Caco-2 (cell line): ENCODE data around the gene IDI1. TPM values are rescaled to one million over a fixed set of nuclear protein-coding genes. Genes with fewer than 3 reads are reported as not detected.
A peak's percentile ranks its signal among the peaks of the same experiment; 100 is the strongest.

ENCODE experiments used
- BruUV-seq: library from RNA; stranded (reverse); fragments of 400-500 nt; replicated peaks from 2 replicates; lab custom pipeline; 2021; lab: Mats Ljungman, UMichigan
- CTCF ChIA-PET: fragments of 300-600 bp; sonication (Branson Sonifier 250); formaldehyde crosslinking; loops from one replicate; lab custom pipeline; 2022; ENCODE audit warnings: antibody characterized with exemption; lab: Charles Lee
- POLR2A ChIA-PET: fragments of 300-600 bp; sonication (Branson Sonifier 250); formaldehyde crosslinking; loops from one replicate; lab custom pipeline; 2022; ENCODE audit warnings: antibody characterized with exemption; lab: Charles Lee
- DNase-seq, 2 experiments: peaks; one replicate each; pipeline versions ENCODE4 v3.0.0 to v3.0.0-alpha.2; 2020 to 2022
- H3K27me3 ChIP-seq: replicated peaks from 2 replicates; pipeline ENCODE4 v1.6.0; 2011; ENCODE audit warnings: low read length; ENCODE audit not compliant: control insufficient read depth, insufficient read depth
- H3K36me3 ChIP-seq: 2 replicates; pipeline ENCODE4 v1.5.1; 2011; ENCODE audit warnings: low read length; ENCODE audit not compliant: control insufficient read depth, insufficient read depth
- H3K4me1 ChIP-seq: fragments of 250-450 bp; sonication (Bioruptor Pico); 2 replicates; pipeline ENCODE4 v1.5.1; 2020; ENCODE audit warnings: mild to moderate bottlenecking
- H3K4me3 ChIP-seq: 2 replicates; pipeline ENCODE4 v1.5.1; 2011; ENCODE audit warnings: low read depth, mild to moderate bottlenecking, control low read depth, low read length
- H3K9me3 ChIP-seq: fragments of 250-450 bp; sonication (Bioruptor Pico); 2 replicates; pipeline ENCODE4 v1.5.1; 2020; ENCODE audit warnings: mild to moderate bottlenecking, moderate library complexity
- H3K27ac Mint-ChIP-seq: one replicate; pipeline ENCODE4 v1.8.0; 2022; ENCODE audit warnings: mixed read lengths; ENCODE audit not compliant: unreplicated experiment
- H3K27me3 Mint-ChIP-seq: one replicate; pipeline ENCODE4 v1.8.0; 2022; ENCODE audit warnings: mixed read lengths; ENCODE audit not compliant: insufficient read depth, unreplicated experiment
- H3K36me3 Mint-ChIP-seq: one replicate; pipeline ENCODE4 v1.8.0; 2022; ENCODE audit warnings: mild to moderate bottlenecking, mixed read lengths; ENCODE audit not compliant: insufficient read depth, unreplicated experiment
- H3K4me1 Mint-ChIP-seq: one replicate; pipeline ENCODE4 v1.8.0; 2022; ENCODE audit warnings: low read depth, mixed read lengths; ENCODE audit not compliant: unreplicated experiment
- H3K4me3 Mint-ChIP-seq: one replicate; pipeline ENCODE4 v1.8.0; 2022; ENCODE audit warnings: mild to moderate bottlenecking, moderate library complexity, mixed read lengths; ENCODE audit not compliant: unreplicated experiment
- H3K9me3 Mint-ChIP-seq: one replicate; pipeline ENCODE4 v1.8.0; 2022; ENCODE audit warnings: mixed read lengths; ENCODE audit not compliant: unreplicated experiment
- intact Hi-C: fragments of 100-400 bp; cut with micrococcal nuclease; formaldehyde crosslinking; loops from one replicate; pipeline ENCODE4 v1.10.0; 2022; ENCODE audit not compliant: unreplicated experiment
- total RNA-seq: library from RNA; stranded (reverse); gene quantifications from 2 replicates; pipeline ENCODE4 v1.2.3, GENCODE V29; 2022
- TF ChIP-seq, protein P1 (sequence below), 2 experiments: fragments of 200-600 bp in 1 of 2; IDR thresholded peaks; 1 replicate in 1 of 2; 2 replicates in 1 of 2; pipeline versions ENCODE4 v1.5.1 to v1.8.0; 2011 to 2022; ENCODE audit warnings: antibody characterized with exemption in 1 of 2, control low read depth in 1 of 2, inconsistent platforms in 1 of 2, low read depth in 1 of 2, low read length in 1 of 2, mild to moderate bottlenecking in 1 of 2, moderate library complexity in 1 of 2; ENCODE audit not compliant: insufficient read depth in 1 of 2, severe bottlenecking in 1 of 2, unreplicated experiment in 1 of 2

IDI1 gene
- total RNA-seq, 1 experiment from 2014 or later, result 133 TPM

DNA sequence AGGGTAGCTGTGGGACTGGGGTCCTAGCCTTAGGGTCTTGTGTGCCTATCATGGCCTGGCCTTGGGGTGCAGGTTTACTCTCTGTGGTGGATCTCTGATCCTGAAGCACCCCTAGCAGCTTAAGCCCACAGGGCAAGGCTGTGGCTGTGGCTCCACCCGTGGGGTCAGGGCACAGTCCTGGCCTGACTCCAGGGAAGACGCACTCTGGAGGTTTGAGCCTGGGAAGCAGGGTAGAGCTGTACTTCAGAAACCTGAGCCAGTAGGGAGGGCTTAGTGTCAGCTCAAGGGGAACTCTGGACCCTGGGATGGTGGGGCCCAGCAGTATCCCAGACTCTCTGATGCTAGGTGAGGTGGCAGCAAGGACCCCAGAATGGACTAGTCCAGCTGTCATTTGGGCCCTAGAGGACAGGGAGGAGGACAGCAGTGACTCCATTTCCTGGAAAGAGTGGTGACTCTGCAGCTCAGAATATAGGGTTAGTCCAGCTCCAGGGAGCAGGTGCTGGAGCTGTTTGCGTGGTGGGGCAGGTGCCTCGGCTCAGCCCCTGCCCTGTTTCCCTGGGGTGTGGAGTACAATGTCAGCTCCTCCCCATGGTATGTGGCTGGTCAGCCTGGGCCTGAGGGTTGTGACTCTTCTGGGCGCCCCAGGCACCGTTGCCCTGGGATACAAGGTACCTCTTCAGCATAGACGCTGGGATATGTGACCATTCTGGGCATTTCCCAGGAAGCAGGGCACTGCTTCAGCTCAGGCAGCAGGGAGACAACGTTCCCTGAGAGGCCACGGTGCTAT lies 44.8 kb downstream of the IDI1 start:
- H3K4me1 ChIP-seq, result no peaks in the 10 kb centered on the region
- H3K9me3 Mint-ChIP-seq, result no peaks in the 10 kb centered on the region
- no peaks in the 10 kb centered on the region for H3K27me3 Mint-ChIP-seq
- peaks cover 21% of the 10 kb centered on the region for H3K36me3 ChIP-seq
- H3K27ac Mint-ChIP-seq, result no peak overlapping the region
- no peaks in the 10 kb centered on the region for H3K27me3 ChIP-seq
- H3K4me3 ChIP-seq, result no peak overlapping the region
- peaks cover 100% of the 10 kb centered on the region for H3K36me3 Mint-ChIP-seq
- TF ChIP-seq, protein P1, sequence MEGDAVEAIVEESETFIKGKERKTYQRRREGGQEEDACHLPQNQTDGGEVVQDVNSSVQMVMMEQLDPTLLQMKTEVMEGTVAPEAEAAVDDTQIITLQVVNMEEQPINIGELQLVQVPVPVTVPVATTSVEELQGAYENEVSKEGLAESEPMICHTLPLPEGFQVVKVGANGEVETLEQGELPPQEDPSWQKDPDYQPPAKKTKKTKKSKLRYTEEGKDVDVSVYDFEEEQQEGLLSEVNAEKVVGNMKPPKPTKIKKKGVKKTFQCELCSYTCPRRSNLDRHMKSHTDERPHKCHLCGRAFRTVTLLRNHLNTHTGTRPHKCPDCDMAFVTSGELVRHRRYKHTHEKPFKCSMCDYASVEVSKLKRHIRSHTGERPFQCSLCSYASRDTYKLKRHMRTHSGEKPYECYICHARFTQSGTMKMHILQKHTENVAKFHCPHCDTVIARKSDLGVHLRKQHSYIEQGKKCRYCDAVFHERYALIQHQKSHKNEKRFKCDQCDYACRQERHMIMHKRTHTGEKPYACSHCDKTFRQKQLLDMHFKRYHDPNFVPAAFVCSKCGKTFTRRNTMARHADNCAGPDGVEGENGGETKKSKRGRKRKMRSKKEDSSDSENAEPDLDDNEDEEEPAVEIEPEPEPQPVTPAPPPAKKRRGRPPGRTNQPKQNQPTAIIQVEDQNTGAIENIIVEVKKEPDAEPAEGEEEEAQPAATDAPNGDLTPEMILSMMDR (IDR thresholded peaks at IDR 0.05; ENCODE audit: insufficient read depth in 1 of 2, low read depth in 1 of 2, low read length in 1 of 2, severe bottlenecking in 1 of 2, unreplicated experiment in 1 of 2), result no peak
- H3K9me3 ChIP-seq, result no peaks in the 10 kb centered on the region
- intact Hi-C loops, result no loop called here
- ChIA-PET POLR2A (interaction anchor here (0.9 to 1.6 kb wide), 2 partner anchors 16 to 73 kb away, joined by 3 to 4 read pairs; partner anchors contain the start of genes GTPBP4 and LARP4B), CTCF (interaction anchor here (0.6 kb wide), 1 partner anchor 111 kb away, joined by 9 read pairs; no protein-coding TSS in a partner anchor)
- no peaks in the 10 kb centered on the region for H3K4me1 Mint-ChIP-seq
- no TSS peak for BruUV-seq
- H3K4me3 Mint-ChIP-seq, result no peak overlapping the region
- peak in 1 of 2 experiments; percentile 37 for DNase-seq

DNA sequence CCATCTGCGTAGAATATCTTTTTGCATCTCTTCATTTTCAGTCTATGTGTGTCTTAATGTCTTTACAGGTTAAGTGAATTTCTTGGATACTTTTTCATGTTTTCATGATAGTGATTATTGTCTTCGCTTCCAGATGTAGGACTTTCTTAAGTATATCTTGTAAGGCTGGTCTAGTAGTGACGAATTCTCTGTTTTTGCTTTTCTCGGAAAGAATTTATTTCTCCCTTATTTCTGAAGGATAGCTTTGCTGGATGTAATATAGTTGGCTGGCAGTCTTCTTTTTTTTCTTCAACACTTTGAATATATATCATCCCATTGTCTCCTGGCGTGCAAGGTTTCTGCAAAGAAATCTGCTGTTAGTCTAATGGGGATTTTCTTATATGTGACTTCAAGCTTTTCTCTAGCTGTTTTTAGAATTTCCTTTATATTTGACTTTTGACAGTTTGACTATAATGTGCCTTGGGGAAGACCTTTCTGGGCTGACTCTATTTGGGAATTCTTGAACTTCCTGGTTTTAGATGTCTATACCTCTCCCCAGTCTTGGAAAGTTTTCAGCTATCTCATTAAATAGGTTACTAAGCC lies 46.4 kb downstream of the IDI1 start:
- peaks cover 100% of the 10 kb centered on the region for H3K36me3 Mint-ChIP-seq
- DNase-seq, result no peak
- no peaks in the 10 kb centered on the region for H3K9me3 ChIP-seq
- no peak overlapping the region for H3K4me3 Mint-ChIP-seq
- BruUV-seq, result no TSS peak
- no peaks in the 10 kb centered on the region for H3K4me1 ChIP-seq
- no peaks in the 10 kb centered on the region for H3K4me1 Mint-ChIP-seq
- H3K4me3 ChIP-seq, result no peak overlapping the region
- H3K9me3 Mint-ChIP-seq, result no peaks in the 10 kb centered on the region
- TF ChIP-seq, protein P1 (IDR thresholded peaks at IDR 0.05; ENCODE audit: insufficient read depth in 1 of 2, low read depth in 1 of 2, low read length in 1 of 2, severe bottlenecking in 1 of 2, unreplicated experiment in 1 of 2), result no peak
- POLR2A ChIA-PET, result interaction anchor here (0.7 to 1.6 kb wide), 3 partner anchors 9 to 71 kb away, joined by 3 to 4 read pairs (median 4); partner anchors contain the start of genes GTPBP4 and LARP4B
- no peaks in the 10 kb centered on the region for H3K27me3 Mint-ChIP-seq
- intact Hi-C loops, result no loop called here
- CTCF ChIA-PET, result no interaction called here
- no peaks in the 10 kb centered on the region for H3K27me3 ChIP-seq
- peaks cover 23% of the 10 kb centered on the region for H3K36me3 ChIP-seq
- no peak overlapping the region for H3K27ac Mint-ChIP-seq

DNA sequence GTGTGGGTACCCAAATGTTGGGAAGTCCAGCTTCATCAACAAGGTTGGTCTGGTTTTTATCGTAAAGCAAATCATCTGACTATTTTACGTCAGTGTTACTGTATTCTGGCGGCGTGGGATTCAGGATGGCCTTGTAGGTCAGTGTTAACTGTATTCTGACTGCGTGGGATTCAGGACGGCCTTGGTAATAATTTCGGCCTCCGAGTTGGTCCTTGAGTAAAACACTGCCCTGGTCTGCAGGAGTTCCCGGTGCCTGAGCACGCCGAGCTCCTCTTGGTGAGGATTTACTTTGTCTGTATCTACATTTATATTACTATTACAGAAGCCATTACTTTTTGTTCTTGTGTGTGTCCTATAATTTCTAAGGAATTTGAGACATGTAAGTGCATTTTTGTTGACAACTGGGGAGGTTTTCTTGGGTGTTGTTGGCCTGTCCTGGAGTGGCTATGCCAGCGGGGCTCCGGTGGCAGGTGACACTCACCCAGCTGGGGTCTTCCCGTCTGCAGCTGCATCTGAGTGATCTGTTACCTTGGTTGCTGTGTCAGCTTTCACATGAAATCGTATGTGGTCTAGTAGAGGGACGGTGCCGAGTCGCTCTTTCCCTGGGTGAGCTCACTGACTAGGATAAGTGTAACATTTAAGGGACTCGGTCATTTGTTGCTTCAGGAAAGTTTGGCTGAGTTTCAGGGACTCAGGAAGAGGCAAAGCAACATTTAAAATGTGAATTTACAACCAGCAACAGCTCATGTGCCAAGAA lies 51.5 kb downstream of the IDI1 start:
- Histone ChIP-seq H3K9me3 (no peaks in the 10 kb centered on the region), H3K4me1 (no peaks in the 10 kb centered on the region), H3K36me3 (peaks cover 13% of the 10 kb centered on the region), H3K4me3 (no peak overlapping the region), H3K27me3 (no peaks in the 10 kb centered on the region)
- no TSS peak for BruUV-seq
- Mint-ChIP-seq H3K36me3 (peaks cover 100% of the 10 kb centered on the region), H3K4me3 (no peak overlapping the region), H3K27ac (no peak overlapping the region), H3K9me3 (no peaks in the 10 kb centered on the region), H3K4me1 (no peaks in the 10 kb centered on the region), H3K27me3 (no peaks in the 10 kb centered on the region)
- intact Hi-C loops, result no loop called here
- TF ChIP-seq, protein P1 (IDR thresholded peaks at IDR 0.05; ENCODE audit: insufficient read depth in 1 of 2, low read depth in 1 of 2, low read length in 1 of 2, severe bottlenecking in 1 of 2, unreplicated experiment in 1 of 2), result no peak
- POLR2A ChIA-PET, result interaction anchor here (0.6 to 1.0 kb wide), 2 partner anchors 52 to 119 kb away, joined by 3 read pairs; partner anchors contain the start of gene IDI1
- DNase-seq, result peak in 1 of 2 experiments; percentile 9
- CTCF ChIA-PET, result no interaction called here
